Measurements from ENCODE around the gene TSPAN10. TPM values are rescaled to one million over a fixed set of nuclear protein-coding genes. Genes with fewer than 3 reads are reported as not detected.

Gene TSPAN10
- total RNA-seq, 1 donor from 2014 or later = 1.8 TPM

GRCh38 chr17:81646869-81647600 lies 10.0 kb downstream of the TSPAN10 start:
- no peak for TF ChIP-seq CTCF (IDR thresholded peaks at IDR 0.05)
- H3K27ac Mint-ChIP-seq (ENCODE audit: unreplicated experiment) = no peak overlapping the region
- no peak for DNase-seq (ENCODE audit: low spot score)
- H3K27me3 Mint-ChIP-seq (ENCODE audit: low read depth) = no peaks in the 10 kb centered on the region
- H3K9me3 Mint-ChIP-seq (ENCODE audit: low read depth) = no peaks in the 10 kb centered on the region
- H3K4me3 Mint-ChIP-seq (ENCODE audit: unreplicated experiment) = no peak overlapping the region
- H3K36me3 Mint-ChIP-seq (ENCODE audit: low read depth) = no peaks in the 10 kb centered on the region
- H3K4me1 Mint-ChIP-seq (ENCODE audit: low read depth) = peaks cover 6% of the 10 kb centered on the region

- H3K4me3 Mint-ChIP-seq (ENCODE audit: unreplicated experiment) = no peak overlapping the region
- no peak for TF ChIP-seq CTCF (IDR thresholded peaks at IDR 0.05)
- H3K4me1 Mint-ChIP-seq (ENCODE audit: low read depth) = peaks cover 4% of the 10 kb centered on the region
- H3K36me3 Mint-ChIP-seq (ENCODE audit: low read depth) = no peaks in the 10 kb centered on the region
- no peaks in the 10 kb centered on the region for H3K9me3 Mint-ChIP-seq (ENCODE audit: low read depth)
- DNase-seq (ENCODE audit: low spot score) = no peak
- H3K27me3 Mint-ChIP-seq (ENCODE audit: low read depth) = no peaks in the 10 kb centered on the region
- H3K27ac Mint-ChIP-seq (ENCODE audit: unreplicated experiment) = no peak overlapping the region
Measured at GRCh38 chr17:81647640-81648012, 10.6 kb downstream of the TSPAN10 start.

GRCh38 chr17:81648013-81648706 lies 11.2 kb downstream of the TSPAN10 start:
- no peak for DNase-seq (ENCODE audit: low spot score)

GRCh38 chr17:81648707-81649085 lies 11.7 kb downstream of the TSPAN10 start:
- Mint-ChIP-seq H3K27me3 (ENCODE audit: low read depth) (no peaks in the 10 kb centered on the region), H3K4me3 (ENCODE audit: unreplicated experiment) (no peak overlapping the region), H3K9me3 (ENCODE audit: low read depth) (no peaks in the 10 kb centered on the region), H3K4me1 (ENCODE audit: low read depth) (peaks cover 4% of the 10 kb centered on the region), H3K27ac (ENCODE audit: unreplicated experiment) (no peak overlapping the region), H3K36me3 (ENCODE audit: low read depth) (no peaks in the 10 kb centered on the region)
- no peak for TF ChIP-seq CTCF (IDR thresholded peaks at IDR 0.05)
- no peak for DNase-seq (ENCODE audit: low spot score)

More at GRCh38 chr17:81648013-81648706, 11.2 kb downstream of the TSPAN10 start:
- H3K36me3 Mint-ChIP-seq (ENCODE audit: low read depth) = no peaks in the 10 kb centered on the region
- no peak overlapping the region for H3K4me3 Mint-ChIP-seq (ENCODE audit: unreplicated experiment)
- H3K27ac Mint-ChIP-seq (ENCODE audit: unreplicated experiment) = no peak overlapping the region
- H3K4me1 Mint-ChIP-seq (ENCODE audit: low read depth) = peaks cover 4% of the 10 kb centered on the region
- no peaks in the 10 kb centered on the region for H3K27me3 Mint-ChIP-seq (ENCODE audit: low read depth)
- H3K9me3 Mint-ChIP-seq (ENCODE audit: low read depth) = no peaks in the 10 kb centered on the region
- TF ChIP-seq CTCF (IDR thresholded peaks at IDR 0.05) = no peak

GRCh38 chr17:81650951-81651350 lies 14.0 kb downstream of the TSPAN10 start:
- H3K27ac Mint-ChIP-seq (ENCODE audit: unreplicated experiment) = no peak overlapping the region
- H3K36me3 Mint-ChIP-seq (ENCODE audit: low read depth) = no peaks in the 10 kb centered on the region
- TF ChIP-seq CTCF (IDR thresholded peaks at IDR 0.05) = no peak
- DNase-seq (ENCODE audit: low spot score) = no peak
- no peaks in the 10 kb centered on the region for H3K9me3 Mint-ChIP-seq (ENCODE audit: low read depth)
- H3K4me3 Mint-ChIP-seq (ENCODE audit: unreplicated experiment) = no peak overlapping the region
- H3K27me3 Mint-ChIP-seq (ENCODE audit: low read depth) = no peaks in the 10 kb centered on the region
- H3K4me1 Mint-ChIP-seq (ENCODE audit: low read depth) = peaks cover 4% of the 10 kb centered on the region
